ENCODE data around the gene ANTXRL. TPM values are rescaled to one million over a fixed set of nuclear protein-coding genes. Genes with fewer than 3 reads are reported as not detected.

The ANTXRL gene
- total RNA-seq, 1 donor, result not detected

DNA sequence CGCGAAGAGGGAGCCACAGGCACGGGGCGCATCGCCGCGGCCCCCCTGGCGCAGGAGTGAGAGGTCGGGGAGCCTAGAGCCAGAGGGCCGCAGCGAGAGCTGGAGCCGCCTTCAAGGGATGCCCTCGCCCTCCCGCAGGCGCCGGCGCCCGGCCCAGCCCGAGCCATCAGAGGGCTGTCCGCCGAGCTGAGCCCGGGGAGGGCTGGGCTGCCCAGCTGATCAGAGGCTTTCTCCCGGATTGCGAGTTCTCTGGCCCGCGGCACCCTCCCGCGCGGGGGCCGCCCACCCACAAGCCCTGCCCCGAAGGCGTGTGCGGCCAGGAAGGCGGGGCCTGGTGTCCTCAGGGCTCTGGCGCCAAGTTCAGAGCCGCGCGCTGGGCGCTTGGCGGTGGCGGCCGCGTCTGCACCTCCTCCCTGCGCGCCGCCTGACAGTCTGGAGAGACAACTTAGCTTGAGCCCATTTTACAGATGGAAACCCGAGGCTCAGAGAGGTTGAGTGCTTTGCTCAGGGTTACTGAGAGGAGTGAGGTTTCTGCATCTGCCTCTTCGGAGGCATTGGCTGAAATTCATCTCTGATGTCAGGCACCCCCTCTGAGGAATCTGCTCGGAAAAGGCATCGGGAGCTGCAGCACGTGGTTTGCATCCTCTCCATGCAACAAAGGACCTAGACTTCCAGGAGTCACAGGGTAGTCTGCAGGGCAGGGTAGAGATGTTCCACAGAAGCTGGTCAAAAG lies 3.8 kb upstream of the ANTXRL start:
- H3K4me3 ChIP-seq (ENCODE audit: low read length), result peak overlapping the region; percentile 30
- H3K9me3 ChIP-seq (ENCODE audit: low read depth, low read length), result no peaks in the 10 kb centered on the region
- peaks cover 36% of the 10 kb centered on the region for H3K4me1 ChIP-seq (ENCODE audit: insufficient read depth, low read length)
- H3K27me3 ChIP-seq (ENCODE audit: insufficient read depth, low read length), result peaks cover 4% of the 10 kb centered on the region

DNA sequence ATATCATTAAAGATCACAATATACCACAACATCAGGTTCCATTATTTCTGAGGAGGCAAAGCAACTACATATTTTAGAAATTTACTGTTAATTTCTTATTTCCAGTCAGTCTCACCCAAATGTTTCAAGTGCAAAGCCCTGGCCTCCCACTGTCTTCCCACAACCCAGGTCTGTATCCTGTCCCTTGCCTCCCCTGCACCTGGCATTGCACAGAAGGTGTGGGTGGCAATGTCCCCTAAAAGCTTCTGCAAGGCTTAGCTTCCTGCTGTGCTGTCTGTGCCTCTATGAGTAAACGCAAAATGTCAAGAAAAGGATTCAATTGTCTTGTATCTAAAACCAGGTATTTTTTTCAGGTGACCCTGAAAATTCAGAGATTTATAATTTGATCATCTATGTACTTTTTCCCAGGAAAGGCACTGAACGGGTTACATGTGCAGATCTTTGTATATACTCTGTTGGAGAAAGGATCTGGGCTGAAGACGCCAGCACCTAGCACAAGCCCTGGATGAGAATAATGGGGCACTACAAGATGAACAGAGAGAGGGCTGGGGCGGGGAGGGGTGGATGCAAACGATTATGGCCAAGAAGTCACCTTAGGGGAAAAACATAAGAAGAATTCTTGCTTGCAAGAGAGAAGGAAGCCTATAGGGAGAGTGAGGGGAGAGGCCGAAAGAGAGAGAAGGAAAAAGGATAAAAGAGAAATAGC lies 3.1 kb upstream of the ANTXRL start:
- Histone ChIP-seq H3K9me3 (ENCODE audit: low read depth, low read length) (no peaks in the 10 kb centered on the region), H3K27me3 (ENCODE audit: insufficient read depth, low read length) (peaks cover 4% of the 10 kb centered on the region), H3K4me1 (ENCODE audit: insufficient read depth, low read length) (peaks cover 43% of the 10 kb centered on the region), H3K4me3 (ENCODE audit: low read length) (peak overlapping the region; percentile 53)

DNA sequence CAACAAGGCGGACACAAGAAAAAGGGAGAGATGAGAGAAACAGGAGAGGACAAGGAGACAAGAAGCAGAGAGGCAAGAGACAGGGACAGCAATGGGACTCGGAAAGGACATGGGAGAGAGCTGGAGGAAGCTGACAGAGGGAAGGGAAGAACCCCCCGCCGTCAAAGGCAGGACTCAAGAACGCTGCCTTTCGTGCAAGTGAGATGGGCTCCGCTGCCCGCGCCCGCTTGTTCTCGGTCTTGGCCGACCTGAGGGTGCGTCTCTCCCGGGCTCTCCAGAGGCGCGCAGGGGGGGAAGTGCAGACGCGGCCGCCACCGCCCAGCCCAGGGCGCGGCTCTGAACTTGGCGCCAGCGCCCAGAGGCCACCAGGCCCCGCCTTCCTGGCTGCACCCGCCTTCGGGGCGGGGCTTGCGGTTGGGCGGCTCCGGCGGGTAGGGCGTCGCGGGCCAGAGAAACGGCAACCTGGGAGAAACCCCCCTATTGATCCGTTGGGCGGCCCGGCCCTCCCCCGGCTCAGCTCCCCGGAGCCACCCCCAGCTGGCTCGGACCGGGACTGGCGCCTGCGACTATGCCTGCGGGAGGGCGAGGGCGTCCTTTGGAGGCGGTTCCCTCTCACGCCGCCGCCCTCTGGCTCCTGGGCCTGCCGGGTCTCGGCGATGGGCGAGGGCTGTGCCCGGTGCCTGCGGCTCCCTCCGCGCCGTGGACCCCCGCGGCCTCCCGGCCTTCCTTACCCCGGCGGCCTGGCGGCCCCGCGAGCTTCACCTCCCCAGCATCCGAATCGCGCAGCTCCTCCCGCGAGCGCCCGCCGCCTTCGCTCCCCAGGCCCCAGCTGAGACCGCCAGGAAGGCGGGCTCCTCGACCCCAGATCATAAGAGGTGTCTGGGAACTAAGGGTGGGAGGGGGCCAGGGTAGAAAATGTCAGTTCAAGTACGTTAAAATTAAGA lies 2.2 kb upstream of the ANTXRL start:
- H3K4me3 ChIP-seq (ENCODE audit: low read length), result peak overlapping the region; percentile 53
- peaks cover 51% of the 10 kb centered on the region for H3K4me1 ChIP-seq (ENCODE audit: insufficient read depth, low read length)
- peaks cover 4% of the 10 kb centered on the region for H3K27me3 ChIP-seq (ENCODE audit: insufficient read depth, low read length)
- H3K9me3 ChIP-seq (ENCODE audit: low read depth, low read length), result no peaks in the 10 kb centered on the region

DNA sequence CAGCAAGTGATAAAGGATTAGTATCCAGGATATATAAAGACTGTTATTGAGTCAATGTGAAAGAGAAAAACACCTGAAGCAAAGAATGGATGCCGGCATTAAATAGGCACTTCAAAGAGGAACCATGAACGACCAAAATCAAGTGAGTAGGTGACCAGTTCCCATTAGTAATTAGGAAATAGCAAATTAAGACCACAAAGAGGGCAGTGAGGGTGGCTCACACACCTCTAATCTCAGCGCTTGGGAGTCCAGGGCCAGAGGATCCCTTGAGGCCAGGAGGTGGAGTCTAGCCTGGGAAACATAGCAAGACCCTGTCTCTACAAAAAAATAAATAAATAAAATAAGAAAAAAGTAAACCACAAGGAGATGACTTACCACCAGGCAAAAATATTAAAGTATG lies 1.5 kb upstream of the ANTXRL start:
- H3K4me1 ChIP-seq (ENCODE audit: insufficient read depth, low read length), result peaks cover 51% of the 10 kb centered on the region
- no peaks in the 10 kb centered on the region for H3K9me3 ChIP-seq (ENCODE audit: low read depth, low read length)
- peaks cover 4% of the 10 kb centered on the region for H3K27me3 ChIP-seq (ENCODE audit: insufficient read depth, low read length)
- H3K4me3 ChIP-seq (ENCODE audit: low read length), result peak overlapping the region; percentile 53

DNA sequence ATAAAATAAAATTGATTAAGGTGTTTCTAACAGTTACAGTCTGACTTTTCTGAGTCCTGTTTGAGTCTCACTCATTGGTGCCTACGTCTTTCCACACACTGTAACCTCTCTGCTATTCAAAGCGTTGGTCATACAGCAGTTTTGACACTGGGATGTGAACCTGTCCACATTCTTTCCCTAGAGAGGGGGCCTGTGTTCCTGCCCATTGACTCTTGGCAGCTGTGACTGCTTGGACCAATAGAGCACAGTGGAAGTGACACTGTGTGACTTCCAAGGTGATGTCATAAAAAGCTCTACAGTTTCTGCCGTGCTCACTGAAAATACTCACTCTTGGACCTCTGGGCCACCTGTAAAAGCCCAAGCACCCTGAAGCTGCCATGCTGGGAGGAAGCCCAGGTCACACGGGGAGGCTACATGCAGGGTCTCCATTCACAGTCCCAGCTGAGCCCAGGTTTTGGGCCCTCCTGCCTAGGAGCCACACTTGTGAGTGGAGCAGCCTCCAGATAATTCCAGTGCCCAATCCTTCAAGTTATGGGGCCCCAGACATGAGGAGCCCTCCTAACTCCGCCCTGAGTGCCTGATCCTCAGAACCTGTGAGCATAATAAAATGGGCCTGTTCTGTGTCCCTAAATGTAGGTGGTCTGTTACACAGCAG lies 704 bp upstream of the ANTXRL start:
- H3K4me3 ChIP-seq (ENCODE audit: low read length), result no peak overlapping the region
- H3K9me3 ChIP-seq (ENCODE audit: low read depth, low read length), result no peaks in the 10 kb centered on the region
- peaks cover 51% of the 10 kb centered on the region for H3K4me1 ChIP-seq (ENCODE audit: insufficient read depth, low read length)
- peaks cover 4% of the 10 kb centered on the region for H3K27me3 ChIP-seq (ENCODE audit: insufficient read depth, low read length)

DNA sequence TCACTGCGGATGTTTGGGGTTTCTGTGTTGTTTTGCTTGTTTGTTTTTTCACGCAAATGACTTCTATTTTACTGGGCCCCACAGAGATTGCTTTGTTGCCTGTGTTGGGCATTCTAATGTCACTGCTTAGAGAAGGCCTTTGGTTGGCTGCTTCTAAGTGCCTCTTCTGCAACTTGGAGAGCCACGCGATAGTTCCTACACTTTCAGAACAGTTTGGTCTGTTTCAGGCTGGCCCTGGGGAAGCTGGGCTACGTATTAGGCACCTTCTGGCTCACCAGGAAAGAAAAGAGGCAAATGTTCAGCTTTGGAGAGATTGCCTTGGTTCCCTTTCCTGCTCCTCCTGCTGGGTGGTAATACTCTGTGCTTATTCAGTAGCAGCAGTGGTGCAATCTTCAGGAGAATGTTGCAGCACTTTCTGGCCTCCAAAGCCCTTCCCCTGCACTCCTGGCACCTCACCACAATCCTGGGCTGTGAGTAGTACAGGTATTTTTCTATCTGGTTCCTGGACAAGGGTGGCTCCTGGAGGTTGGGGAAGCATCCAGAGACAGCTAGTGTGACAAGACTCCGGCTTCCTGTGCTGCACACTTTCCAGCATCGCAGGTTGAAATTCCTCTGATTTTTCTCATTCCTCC lies 1.2 kb downstream of the ANTXRL start:
- no peaks in the 10 kb centered on the region for H3K9me3 ChIP-seq (ENCODE audit: low read depth, low read length)
- H3K27me3 ChIP-seq (ENCODE audit: insufficient read depth, low read length), result no peaks in the 10 kb centered on the region
- peaks cover 47% of the 10 kb centered on the region for H3K4me1 ChIP-seq (ENCODE audit: insufficient read depth, low read length)
- no peak overlapping the region for H3K4me3 ChIP-seq (ENCODE audit: low read length)

DNA sequence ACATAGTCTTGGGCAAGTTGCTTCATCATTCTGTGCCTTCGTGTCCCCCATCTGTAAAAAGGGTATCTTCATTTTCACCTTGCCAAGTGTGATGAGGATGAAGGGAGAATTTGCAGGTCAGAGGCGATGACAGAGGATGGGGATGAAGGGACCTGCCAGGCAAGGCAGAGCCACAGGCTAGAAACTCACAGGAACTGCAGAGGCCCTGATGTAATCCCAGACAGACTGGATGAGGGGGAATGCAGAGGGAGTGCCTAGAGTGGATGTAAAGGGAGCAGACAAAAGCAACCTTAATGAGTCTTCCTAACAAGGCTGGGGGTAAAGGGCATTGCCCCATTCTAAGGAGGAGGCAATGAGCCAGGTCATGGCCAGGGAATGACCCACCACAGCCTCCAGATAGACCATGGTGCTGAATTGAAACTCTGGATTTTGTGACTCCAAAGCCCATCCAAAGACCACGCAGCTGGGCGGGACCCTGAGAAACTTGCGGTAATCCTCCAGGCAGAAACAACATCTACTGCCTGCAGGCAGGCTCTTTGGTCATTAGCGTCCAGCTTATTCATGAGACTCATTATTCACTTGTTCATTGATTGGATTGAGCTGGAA lies 1.9 kb downstream of the ANTXRL start:
- Histone ChIP-seq H3K27me3 (ENCODE audit: insufficient read depth, low read length) (no peaks in the 10 kb centered on the region), H3K4me3 (ENCODE audit: low read length) (no peak overlapping the region), H3K4me1 (ENCODE audit: insufficient read depth, low read length) (peaks cover 45% of the 10 kb centered on the region), H3K9me3 (ENCODE audit: low read depth, low read length) (no peaks in the 10 kb centered on the region)

DNA sequence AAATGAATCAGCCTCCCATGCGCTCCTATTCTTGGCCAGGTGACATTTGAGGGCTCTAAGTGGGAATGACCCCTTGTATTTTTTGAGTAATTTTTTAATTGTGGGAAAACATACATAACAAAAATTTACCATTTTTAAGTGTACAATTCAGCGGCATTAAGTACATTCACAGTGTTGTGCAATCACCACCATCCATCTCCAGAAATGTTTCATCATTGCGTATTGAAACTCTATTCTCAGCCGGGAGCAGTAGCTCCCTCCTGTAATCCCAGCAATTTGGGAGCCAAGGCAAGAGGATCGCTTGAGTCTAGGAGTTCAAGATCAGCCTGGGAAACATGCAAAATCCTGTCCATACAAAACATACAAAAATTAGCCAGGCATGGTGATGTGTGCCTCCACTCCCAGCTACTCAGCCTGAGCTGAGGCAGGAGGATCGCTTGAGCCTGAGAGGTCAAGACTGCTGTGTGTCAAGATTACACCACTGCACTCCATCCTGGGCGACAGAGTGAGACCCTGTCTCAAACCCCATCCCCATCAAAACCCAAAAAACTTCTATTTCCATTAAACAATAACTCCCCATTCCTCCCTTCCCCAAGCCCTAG lies 2.5 kb downstream of the ANTXRL start:
- no peaks in the 10 kb centered on the region for H3K9me3 ChIP-seq (ENCODE audit: low read depth, low read length)
- H3K4me3 ChIP-seq (ENCODE audit: low read length), result no peak overlapping the region
- H3K27me3 ChIP-seq (ENCODE audit: insufficient read depth, low read length), result no peaks in the 10 kb centered on the region
- peaks cover 38% of the 10 kb centered on the region for H3K4me1 ChIP-seq (ENCODE audit: insufficient read depth, low read length)

DNA sequence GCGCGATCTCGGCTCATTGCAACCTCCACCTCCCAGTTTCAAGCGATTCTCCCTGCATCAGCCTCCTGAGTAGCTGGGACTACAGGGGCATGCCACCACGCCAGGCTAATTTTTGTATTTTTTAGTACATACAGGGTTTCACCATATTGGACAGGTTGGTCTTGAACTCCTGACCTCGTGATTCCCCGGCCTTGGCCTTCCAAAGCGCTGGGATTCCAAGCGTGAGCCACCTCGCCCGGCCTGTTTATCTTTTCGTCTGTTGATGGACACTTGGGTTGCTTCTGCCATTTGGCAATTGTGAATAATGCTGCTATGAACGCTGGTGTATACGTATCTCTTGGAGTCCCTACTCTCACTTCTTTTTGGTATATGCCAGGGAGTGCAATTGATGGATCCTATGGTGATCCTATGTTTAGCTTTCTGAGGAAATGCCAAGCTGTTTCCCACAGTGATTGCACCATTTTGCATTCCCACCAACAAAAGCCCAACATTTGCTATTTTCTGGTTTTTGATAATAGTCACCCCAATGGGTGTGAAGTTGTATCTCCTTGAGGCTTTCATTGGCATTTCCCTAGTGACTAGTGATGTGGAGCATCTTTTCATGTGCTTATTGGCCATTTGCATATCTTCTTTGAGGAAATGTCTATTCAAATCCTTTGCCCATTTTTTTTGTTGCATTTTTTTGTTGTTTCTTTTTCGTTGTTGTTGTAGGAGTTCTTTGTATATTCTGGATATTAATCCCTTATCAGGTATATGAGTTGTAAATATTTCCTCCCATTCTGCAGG lies 3.5 kb downstream of the ANTXRL start:
- no peaks in the 10 kb centered on the region for H3K9me3 ChIP-seq (ENCODE audit: low read depth, low read length)
- H3K4me1 ChIP-seq (ENCODE audit: insufficient read depth, low read length), result peaks cover 31% of the 10 kb centered on the region
- no peaks in the 10 kb centered on the region for H3K27me3 ChIP-seq (ENCODE audit: insufficient read depth, low read length)

DNA sequence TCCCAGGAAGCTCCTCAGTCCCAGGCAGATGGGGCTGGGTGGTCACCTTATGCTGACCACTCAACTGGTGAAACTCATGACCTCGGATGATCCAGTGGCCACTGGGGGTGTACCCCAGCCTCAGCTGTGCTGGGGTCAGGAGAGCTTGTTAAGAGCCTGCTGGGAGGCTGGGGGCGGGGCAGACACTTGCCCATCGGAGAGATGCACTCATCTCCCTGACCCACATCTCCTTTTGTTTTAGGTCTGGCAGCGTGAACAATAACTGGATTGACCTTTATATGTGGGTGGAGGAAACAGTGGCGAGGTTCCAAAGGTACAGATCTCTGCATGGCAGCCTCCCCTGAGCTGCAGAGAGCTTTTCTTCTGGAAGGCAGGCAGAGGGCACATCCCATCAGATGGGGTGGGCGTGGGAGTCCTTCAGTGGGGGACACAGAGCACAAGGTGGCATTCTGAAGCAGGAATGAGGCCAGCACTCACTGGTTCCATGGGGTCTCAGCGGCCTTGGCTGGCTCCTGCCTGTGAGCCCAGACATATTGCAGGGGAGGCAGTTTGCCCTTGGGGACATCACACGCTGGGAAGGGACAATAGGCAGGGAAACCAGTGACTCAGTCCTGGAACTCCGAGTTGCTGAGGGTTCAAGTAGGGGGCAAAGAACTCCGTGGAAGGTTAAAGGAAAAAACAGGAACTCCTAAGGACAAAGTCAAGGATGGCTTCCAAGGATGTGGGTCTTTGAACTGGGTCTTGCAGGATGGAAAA lies 5.2 kb downstream of the ANTXRL start:
- H3K4me3 ChIP-seq (ENCODE audit: low read length), result no peak overlapping the region
- H3K27me3 ChIP-seq (ENCODE audit: insufficient read depth, low read length), result no peaks in the 10 kb centered on the region
- H3K9me3 ChIP-seq (ENCODE audit: low read depth, low read length), result no peaks in the 10 kb centered on the region
- H3K4me1 ChIP-seq (ENCODE audit: insufficient read depth, low read length), result peaks cover 29% of the 10 kb centered on the region

More for the DNA sequence above, 3.5 kb downstream of the ANTXRL start:
- H3K4me3 ChIP-seq (ENCODE audit: low read length), result no peak overlapping the region

DNA sequence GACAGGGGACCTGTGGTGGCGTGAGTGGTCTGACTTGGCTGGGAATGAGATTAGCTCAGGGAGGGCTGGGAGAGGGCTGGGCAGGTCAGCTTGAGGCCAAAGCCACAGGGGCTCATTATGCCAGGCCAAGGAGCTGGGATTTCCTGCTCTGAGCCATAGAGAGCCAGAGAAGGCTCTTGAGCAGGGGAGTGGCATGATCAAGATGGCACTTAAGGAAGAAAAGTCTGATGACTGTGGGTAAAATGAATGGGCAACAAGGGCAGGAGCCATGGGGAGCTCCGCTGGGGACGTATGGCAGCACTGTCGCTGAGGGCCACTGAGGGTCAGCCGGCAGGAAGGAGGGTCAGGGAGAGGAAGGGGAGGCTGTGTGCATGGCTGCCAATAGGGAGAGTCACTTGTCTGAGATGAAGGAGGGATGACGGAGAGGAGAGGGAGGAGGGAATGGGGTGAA lies 5.8 kb downstream of the ANTXRL start:
- Histone ChIP-seq H3K4me1 (ENCODE audit: insufficient read depth, low read length) (peaks cover 25% of the 10 kb centered on the region), H3K27me3 (ENCODE audit: insufficient read depth, low read length) (no peaks in the 10 kb centered on the region), H3K4me3 (ENCODE audit: low read length) (no peak overlapping the region), H3K9me3 (ENCODE audit: low read depth, low read length) (no peaks in the 10 kb centered on the region)

DNA sequence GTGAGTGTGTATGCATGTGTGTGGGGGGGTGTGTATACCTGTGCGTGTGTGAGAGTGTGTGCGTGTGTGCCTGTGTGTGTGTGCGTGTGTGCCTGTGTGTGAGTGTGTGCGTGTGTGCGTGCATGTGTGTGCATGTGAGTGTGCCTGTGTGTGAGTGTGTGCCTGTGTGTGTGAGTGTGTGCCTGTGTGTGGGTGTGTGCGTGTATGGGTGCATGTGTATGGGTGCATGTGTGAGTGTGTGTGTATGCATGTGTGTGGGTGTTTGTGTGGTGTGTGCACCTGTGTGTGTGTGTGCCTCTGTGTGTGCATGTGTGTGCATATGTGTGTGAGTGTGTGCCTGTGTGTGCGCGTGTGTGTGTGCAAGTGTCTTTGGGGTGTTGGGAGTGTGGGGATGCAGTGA lies 6.4 kb downstream of the ANTXRL start:
- Histone ChIP-seq H3K4me1 (ENCODE audit: insufficient read depth, low read length) (peaks cover 21% of the 10 kb centered on the region), H3K27me3 (ENCODE audit: insufficient read depth, low read length) (no peaks in the 10 kb centered on the region), H3K4me3 (ENCODE audit: low read length) (no peak overlapping the region), H3K9me3 (ENCODE audit: low read depth, low read length) (no peaks in the 10 kb centered on the region)
